ENCODE results near the gene GPC5. TPM values are rescaled to one million over a fixed set of nuclear protein-coding genes. Genes with fewer than 3 reads are reported as not detected.

GPC5 gene
- total RNA-seq, 2 donors from 2014 or later: 0.22 to 0.51 TPM

DNA sequence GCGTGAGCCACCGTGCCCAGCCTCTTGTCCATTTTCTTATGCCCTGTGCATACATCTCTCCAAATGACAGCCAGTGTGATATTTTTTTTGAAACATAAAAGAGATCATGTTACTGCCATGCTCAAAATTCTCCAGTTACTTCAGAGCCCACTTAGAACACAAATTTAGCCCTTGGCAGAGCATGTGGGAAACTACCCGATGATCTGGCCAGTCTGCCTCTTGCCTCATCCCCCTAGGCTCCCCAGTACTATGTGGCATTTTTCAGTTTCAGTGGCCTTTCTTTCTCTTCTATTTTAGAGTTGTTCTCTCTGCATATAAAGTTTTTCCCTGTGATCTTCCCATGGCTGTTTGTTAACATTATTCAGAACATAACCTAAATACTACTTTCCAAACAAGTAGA, 323.0 kb downstream of the GPC5 start:
- H3K9ac ChIP-seq (ENCODE audit: extremely low read depth, low read length, poor library complexity, severe bottlenecking): no peak overlapping the region
- TF ChIP-seq, protein P1, sequence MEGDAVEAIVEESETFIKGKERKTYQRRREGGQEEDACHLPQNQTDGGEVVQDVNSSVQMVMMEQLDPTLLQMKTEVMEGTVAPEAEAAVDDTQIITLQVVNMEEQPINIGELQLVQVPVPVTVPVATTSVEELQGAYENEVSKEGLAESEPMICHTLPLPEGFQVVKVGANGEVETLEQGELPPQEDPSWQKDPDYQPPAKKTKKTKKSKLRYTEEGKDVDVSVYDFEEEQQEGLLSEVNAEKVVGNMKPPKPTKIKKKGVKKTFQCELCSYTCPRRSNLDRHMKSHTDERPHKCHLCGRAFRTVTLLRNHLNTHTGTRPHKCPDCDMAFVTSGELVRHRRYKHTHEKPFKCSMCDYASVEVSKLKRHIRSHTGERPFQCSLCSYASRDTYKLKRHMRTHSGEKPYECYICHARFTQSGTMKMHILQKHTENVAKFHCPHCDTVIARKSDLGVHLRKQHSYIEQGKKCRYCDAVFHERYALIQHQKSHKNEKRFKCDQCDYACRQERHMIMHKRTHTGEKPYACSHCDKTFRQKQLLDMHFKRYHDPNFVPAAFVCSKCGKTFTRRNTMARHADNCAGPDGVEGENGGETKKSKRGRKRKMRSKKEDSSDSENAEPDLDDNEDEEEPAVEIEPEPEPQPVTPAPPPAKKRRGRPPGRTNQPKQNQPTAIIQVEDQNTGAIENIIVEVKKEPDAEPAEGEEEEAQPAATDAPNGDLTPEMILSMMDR (conservative IDR thresholded peaks at IDR 0.05): no peak
- H3K27ac Mint-ChIP-seq: no peak overlapping the region
- no peaks in the 10 kb centered on the region for H3K36me3 ChIP-seq (ENCODE audit: control insufficient read depth, insufficient read depth, low read length)
- no peak for DNase-seq
- H3K36me3 Mint-ChIP-seq (ENCODE audit: low read depth): no peaks in the 10 kb centered on the region
- no peak overlapping the region for H3K27ac ChIP-seq (ENCODE audit: low read depth, low read length)
- no peaks in the 10 kb centered on the region for H3K9me3 Mint-ChIP-seq
- H3K27me3 ChIP-seq (ENCODE audit: control insufficient read depth, insufficient read depth, low read length, poor library complexity, severe bottlenecking): no peaks in the 10 kb centered on the region
- WGBS, 2 experiments (ENCODE audit: insufficient coverage in 1 of 2, insufficient read length in 1 of 2): 87% methylated on average over 3 of the region's 3 CpGs; no CpG with 5 or more reads in 1 of the 2 experiments
- H3K27me3 Mint-ChIP-seq (ENCODE audit: insufficient read depth): no peaks in the 10 kb centered on the region
- H3K4me3 ChIP-seq (ENCODE audit: low read length): no peak overlapping the region
- H3K4me1 Mint-ChIP-seq: no peaks in the 10 kb centered on the region
- H3K4me3 Mint-ChIP-seq: no peak overlapping the region
- H3K4me1 ChIP-seq (ENCODE audit: control insufficient read depth, insufficient read depth, low read length): no peaks in the 10 kb centered on the region
- no peaks in the 10 kb centered on the region for H3K9me3 ChIP-seq (ENCODE audit: control insufficient read depth, low read length)

DNA sequence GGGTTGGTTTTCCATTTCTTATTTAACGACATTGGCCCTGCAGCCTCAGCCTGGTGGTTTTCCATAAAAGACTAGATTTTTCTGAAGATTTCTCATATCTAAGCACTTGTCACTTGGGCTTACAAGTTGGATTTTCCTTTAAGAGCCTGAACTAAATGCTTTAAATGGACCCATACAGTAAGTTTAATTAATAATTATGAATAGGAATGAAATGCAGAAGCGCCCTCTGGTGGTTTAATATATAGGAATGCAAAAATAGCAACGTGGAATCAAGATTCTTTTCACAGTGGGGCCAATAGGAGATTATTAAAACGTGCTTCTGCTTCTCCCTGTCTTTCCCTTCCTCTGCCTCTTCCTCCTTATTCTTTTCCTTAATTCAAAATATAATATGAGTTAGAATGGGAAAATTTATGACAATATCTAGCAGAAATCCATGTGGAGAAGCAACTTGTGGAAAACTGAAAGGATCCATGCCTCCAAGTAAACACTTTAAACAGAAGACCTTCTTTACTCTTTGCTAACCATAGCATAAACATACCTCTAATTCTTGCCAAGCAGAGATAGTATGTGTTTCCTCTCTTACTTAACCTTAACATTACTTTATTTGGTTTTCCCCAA, 324.0 kb downstream of the GPC5 start:
- Histone ChIP-seq H3K4me3 (ENCODE audit: low read length) (no peak overlapping the region), H3K27ac (ENCODE audit: low read depth, low read length) (no peak overlapping the region), H3K9me3 (ENCODE audit: control insufficient read depth, low read length) (no peaks in the 10 kb centered on the region), H3K4me1 (ENCODE audit: control insufficient read depth, insufficient read depth, low read length) (no peaks in the 10 kb centered on the region), H3K9ac (ENCODE audit: extremely low read depth, low read length, poor library complexity, severe bottlenecking) (no peak overlapping the region), H3K36me3 (ENCODE audit: control insufficient read depth, insufficient read depth, low read length) (no peaks in the 10 kb centered on the region), H3K27me3 (ENCODE audit: control insufficient read depth, insufficient read depth, low read length, poor library complexity, severe bottlenecking) (no peaks in the 10 kb centered on the region)
- TF ChIP-seq, protein P1 (conservative IDR thresholded peaks at IDR 0.05): peak; percentile 88
- H3K27ac Mint-ChIP-seq: no peak overlapping the region
- H3K27me3 Mint-ChIP-seq (ENCODE audit: insufficient read depth): no peaks in the 10 kb centered on the region
- no peak overlapping the region for H3K4me3 Mint-ChIP-seq
- no peaks in the 10 kb centered on the region for H3K9me3 Mint-ChIP-seq
- H3K36me3 Mint-ChIP-seq (ENCODE audit: low read depth): no peaks in the 10 kb centered on the region
- WGBS, 2 experiments (ENCODE audit: insufficient coverage in 1 of 2, insufficient read length in 1 of 2): 38 to 50% methylated on average over 2 to 4 of the region's 4 CpGs
- no peak for DNase-seq
- H3K4me1 Mint-ChIP-seq: no peaks in the 10 kb centered on the region

DNA sequence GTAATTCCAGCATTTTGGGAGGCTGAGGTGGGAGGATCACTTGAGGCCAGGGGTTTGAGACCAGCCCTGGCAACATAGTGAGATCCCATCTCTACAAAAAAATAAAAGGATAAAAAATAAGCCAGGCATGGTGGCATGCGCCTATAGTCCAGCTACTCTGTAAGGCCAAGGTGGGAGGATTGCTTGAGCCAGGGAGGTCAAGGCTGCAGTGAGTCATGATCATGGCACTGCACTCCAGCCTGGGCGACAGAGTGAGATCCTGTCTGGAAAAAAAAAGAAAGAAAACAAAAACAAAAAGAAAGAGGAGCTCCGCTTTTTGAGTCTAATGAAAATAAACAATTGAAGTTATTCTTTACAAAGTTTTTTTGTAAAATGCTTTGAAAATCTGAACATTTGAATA, 326.2 kb downstream of the GPC5 start:
- Histone ChIP-seq H3K36me3 (ENCODE audit: control insufficient read depth, insufficient read depth, low read length) (no peaks in the 10 kb centered on the region), H3K9ac (ENCODE audit: extremely low read depth, low read length, poor library complexity, severe bottlenecking) (no peak overlapping the region), H3K9me3 (ENCODE audit: control insufficient read depth, low read length) (no peaks in the 10 kb centered on the region), H3K27ac (ENCODE audit: low read depth, low read length) (no peak overlapping the region), H3K4me3 (ENCODE audit: low read length) (no peak overlapping the region), H3K4me1 (ENCODE audit: control insufficient read depth, insufficient read depth, low read length) (no peaks in the 10 kb centered on the region), H3K27me3 (ENCODE audit: control insufficient read depth, insufficient read depth, low read length, poor library complexity, severe bottlenecking) (no peaks in the 10 kb centered on the region)
- H3K4me1 Mint-ChIP-seq: no peaks in the 10 kb centered on the region
- TF ChIP-seq, protein P1 (conservative IDR thresholded peaks at IDR 0.05): no peak
- H3K9me3 Mint-ChIP-seq: no peaks in the 10 kb centered on the region
- H3K27ac Mint-ChIP-seq: no peak overlapping the region
- H3K4me3 Mint-ChIP-seq: no peak overlapping the region
- whole genome bisulfite sequencing, 2 experiments (ENCODE audit: insufficient coverage in 1 of 2, insufficient read length in 1 of 2): 87 to 89% methylated on average over 3 of the region's 3 CpGs
- H3K27me3 Mint-ChIP-seq (ENCODE audit: insufficient read depth): no peaks in the 10 kb centered on the region
- no peak for DNase-seq
- no peaks in the 10 kb centered on the region for H3K36me3 Mint-ChIP-seq (ENCODE audit: low read depth)
